Measurements from ENCODE around the gene ERG.

The ERG gene

DNA sequence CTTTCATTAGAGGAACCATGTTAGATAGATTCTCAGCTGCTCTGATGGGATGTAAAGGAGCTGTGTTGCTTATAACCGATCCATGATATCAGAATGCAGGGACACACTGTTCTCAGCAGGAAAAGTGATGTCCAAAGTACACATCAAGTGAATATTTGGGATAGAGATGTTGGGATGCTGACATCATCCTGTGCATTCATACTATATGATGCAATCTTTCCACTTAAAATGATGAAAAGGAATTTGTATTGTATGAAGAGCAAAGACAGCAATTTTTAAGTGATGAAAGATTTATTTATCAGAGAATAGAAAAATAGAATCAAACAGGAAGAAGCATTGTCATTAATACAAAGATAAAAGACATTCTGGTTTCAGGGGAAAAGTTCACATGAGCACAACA lies 110.1 kb downstream of the ERG start:
- DNase-seq: no peak

DNA sequence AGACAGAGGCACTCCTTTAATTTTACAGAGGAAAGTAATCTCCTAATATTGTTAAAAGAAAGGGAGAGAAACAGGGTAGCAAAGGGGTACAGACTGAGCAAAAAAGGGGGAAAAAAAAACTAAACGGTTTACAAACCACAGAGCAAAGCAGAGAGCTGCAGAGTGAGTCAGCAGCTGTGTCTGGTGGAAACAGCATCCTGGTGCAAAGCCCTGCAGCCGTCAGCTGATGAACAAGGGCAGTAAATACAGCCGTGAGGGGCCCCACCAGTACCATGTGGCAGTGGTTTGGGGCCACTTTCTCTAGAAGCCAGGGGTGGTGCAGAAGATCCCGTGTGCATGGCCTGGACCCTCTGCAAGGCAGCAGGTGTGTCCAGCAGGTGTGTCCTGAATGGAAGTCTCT lies 111.3 kb downstream of the ERG start:
- no peak for DNase-seq

DNA sequence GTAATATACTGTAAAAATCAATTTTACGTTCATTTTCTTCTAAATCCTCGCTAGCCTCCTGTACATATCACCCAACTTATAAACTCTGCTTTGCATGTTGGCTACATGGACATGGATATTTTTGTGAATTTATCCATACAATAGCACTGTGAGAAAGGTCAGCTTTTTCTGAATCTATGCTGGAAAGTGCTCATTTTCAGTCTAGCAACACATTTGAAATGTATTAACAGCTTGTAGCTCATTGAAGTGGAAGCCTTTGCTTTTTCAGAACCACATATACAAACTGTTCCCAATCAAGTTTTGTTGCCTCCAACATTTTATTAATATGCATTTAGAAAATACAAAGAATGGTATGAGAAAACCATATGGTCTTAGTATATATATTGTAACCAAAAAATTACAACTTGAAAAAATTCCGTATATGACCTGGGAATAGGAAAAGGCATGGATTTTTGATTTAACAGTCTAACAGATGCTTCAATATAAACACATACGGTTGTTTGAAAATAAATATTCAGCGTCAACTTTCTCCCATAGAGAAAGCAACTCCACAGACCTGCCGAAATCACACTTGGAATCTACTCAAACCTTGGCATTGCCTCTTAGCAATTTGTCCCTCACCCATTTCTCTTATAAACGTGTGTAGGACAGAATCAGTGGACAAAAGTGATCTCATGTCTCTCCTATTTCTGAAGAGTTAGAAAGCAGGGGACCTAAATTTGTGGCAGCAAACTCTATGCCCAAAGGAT lies 112.7 kb downstream of the ERG start:
- no peak for DNase-seq

DNA sequence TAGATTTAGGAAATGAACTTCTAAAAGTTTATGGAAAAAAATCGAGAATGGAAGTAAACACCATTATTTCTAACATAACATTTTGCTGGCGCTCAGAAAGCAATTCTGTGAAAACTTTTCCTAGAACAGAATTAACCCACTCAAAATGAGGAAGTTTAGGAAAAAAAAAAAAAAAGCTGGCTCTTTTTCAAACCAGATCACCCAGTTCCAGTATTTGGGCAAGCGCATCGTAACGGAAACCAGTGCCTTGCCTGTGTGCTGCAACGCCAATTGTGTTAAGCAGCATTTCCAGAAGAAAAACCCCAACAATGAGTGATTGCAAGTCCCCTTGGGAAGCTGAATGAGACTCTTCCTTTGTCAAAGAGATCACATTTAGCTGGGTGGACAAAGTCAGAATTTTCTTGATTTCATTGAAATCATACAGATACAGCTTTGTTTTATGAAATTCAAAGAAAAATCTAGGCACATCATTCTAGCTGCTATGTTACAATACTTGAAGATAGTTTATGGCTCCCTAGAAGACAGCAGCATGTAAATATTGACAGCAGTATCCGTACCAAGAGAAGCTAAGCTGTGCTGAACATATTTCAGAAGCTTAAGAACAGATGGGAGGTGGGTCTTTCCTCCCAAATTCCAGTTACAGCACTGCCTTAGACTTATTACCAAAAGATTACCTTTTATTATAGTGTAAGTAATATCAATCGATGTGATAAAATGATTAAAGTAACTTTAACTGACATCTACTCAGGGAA lies 113.4 kb downstream of the ERG start:
- no peak for DNase-seq

DNA sequence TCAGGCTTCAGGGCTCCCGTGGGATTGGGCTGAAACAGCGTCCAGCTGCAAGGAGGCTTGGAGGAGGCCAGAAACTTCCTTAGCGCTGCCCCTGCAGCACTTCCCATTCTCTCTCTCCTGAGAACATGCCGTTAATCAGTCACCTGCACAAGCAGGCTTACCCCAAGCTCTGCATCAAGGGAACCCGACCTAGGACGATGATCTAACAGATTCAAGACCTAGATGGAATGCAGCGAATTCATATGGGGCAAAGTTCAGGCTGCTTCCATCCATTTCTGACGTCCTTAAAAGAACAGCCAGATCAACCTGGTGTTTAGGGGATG lies 114.1 kb downstream of the ERG start:
- no peak for DNase-seq

DNA sequence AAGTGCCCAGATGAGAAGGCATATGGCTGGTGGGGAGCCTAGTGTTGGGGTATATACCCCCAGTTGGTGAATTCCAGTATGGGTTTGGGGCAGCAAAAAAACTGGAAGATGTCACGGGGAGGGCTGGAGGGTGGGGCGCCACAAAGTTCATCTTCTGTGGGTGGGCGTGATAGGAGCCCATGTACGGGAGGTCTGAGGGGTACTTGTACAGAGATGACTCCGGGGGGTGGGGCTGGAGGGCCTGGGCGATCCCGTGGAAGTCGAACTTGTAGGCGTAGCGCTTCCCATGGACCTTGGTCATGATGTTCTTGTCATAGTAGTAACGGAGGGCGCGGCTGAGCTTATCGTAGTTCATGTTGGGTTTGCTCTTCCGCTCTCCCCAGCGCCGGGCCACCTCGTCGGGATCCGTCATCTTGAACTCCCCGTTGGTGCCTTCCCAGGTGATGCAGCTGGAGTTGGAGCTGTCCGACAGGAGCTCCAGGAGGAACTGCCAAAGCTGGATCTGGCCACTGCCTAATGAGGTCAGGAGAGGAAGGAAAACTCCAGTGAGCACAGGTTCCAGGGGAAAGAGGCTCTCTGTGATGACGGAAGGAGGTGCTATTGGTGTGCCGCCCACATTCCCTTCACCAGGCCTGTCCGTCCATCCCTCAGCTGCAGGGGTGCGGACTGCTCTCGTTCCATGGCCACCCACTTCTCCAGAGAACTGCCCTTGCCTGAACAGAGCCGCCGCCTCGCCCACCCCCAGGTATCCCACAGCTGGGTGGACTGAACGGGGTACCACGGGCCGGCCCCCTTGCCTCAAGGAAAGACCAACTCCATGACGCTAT lies 114.7 kb downstream of the ERG start:
- no peak for DNase-seq

DNA sequence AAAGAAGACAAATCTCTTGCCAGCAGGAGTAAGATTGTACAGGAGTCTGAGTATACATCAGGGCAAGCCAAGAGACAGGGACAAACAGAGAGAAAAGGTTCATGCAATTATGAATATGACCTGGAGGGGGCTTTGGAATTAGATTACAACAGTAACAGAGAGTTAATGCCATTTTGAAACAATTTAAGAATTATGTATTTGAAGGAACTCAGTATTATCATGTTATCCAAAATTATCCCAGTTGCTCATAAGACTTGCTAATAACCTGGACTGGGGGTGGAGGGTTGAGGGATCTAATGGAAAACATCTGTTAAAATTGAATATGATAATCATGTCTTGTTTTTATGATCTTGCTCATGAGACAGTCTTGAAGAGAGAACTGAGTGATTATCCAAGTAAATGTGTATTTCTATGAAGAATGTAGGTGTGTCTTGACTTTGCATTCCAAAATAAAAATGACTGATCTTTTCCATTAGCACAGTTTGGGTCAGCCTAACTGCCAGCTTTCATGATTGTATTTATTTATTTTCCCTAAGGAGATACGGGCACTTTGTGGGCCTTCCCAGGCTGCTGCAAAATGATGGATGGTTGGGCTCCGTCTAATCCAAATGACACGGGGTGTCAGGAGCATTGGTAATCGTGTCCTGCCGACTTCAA lies 117.7 kb downstream of the ERG start:
- no peak for DNase-seq

DNA sequence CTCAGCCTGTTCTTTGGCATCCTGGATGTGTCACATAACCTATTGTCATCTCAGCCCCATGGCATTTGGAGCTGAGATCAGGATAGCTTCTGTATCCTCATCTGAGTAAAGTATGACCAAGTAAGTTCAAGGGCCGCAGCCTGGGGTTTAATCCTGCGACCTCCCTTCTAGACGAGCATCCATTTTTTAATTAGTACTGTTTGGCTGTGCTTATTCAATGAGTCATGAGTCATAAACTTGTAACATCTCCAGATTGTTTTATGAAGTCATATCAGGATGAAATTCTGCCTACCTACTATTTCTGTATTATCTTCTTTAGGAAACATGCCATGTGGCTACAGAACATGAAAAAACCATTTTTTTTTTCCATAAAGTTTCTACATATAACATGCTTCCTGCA lies 119.1 kb downstream of the ERG start:
- no peak for DNase-seq

DNA sequence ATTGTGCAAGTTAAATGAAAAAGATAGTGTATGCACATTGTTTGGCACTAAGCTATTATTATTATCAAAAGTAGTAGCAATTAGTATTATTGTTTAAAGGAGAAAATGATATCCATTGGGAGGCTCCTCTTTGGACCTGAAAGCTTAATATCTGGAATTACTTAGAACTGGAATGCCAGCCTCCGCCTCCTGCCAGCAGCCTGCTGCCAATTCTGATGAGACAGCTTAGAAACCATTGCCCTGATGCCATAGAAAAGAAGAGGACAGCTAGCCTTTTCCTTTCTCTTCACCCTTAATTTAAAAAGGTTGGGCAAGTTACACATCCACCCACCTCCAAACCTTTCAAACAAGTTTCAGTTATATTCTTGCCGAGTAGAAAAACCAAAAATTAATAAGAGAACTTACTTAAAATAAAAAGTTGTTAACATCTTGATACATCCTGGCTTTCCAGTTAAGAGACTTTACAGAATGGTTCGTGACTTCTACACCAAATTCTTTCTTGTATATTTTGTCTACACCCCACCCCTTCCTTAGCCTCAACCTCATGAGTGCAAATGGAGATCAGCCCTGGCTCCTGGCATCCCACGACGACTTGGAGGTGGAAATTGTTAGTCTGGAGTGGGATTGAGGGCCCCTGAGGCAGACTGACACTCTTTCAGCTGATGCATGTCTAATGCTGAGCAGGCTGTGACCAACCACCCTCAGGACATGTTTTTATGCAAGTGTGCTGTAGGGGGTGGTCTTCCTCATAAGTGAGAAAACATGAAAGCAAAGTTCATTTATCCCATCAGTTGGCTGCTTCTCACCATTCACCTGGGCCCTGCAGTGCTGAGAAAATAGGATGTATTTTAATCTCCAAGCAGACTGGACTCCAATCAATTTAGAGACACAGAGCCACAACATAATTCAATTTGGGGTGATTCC lies 120.8 kb downstream of the ERG start:
- no peak for DNase-seq

DNA sequence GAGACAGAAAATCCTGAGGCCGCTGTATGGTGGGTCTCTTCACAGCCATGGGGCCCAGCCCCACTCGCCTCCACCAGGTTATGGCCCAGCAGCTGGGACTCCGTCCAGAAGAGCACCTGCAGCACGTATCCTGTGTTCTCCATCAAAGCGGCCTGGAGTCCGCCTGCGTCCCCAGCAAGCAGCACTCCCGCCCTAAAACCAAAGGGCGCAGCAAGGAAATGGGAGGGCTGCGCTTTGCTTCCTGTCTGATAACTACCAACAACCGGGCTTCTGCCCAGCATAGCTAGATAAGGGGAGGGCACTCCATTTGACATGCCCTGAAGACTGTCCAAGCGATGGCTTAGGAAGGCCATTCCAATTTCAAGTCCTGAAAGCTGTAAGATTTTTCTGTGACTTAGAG lies 121.6 kb downstream of the ERG start:
- DNase-seq: no peak

DNA sequence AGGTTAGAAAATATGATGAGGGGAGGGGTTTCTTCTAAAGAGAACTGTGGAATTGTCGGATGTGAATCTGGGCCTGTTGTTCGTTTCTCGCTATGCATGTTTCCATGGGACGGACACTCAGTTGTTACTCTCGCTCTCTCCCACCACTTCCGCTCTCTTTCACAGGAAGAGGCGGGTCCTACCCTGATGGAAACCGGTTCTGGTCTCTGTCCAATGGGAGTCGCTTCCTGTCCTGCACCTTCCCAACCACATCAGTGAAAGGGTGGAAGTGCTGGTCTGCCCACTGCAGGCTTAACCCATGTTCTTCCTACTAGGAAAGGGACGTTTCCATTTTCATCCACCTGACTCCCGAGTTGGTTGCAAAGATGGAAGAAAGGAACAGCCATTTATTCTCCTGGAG lies 122.0 kb downstream of the ERG start:
- no peak for DNase-seq

DNA sequence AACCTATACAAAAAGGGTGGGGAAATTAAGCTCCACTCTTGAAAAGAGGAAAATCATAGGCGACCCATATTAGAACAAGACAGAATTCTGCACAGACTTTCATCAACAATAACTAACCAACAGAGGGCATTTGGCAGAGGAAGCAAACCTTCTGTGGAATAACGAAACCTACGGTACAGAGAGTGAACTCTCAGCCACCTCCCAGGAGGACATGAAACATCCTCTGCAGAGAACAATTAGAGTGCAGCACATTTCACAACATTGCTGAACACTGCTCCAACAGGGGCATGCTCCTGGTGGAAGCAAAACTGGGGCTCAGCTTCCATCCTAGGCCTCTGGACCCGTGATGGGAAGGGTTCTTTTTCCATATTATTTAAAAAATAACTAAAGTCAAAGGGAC lies 130.6 kb downstream of the ERG start:
- no peak for DNase-seq

DNA sequence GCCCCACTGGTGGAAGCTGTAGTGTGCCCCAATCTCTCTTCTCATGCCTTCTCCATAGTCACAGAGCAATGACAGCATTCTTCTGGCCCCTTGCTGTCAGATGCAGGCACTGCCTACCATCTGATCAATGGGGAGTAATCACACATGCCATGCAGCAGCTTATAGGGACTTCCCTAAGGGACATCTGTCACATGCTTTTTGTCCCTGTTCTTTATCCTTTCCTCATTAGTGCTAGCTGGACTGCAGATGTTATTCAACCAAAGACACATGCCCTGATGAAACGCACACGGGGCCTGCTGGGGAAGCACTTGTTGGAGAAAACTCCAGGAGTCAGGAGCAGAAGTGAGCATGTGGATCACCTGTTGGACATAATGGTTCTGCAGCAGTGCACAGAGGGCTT lies 132.8 kb downstream of the ERG start:
- no peak for DNase-seq

DNA sequence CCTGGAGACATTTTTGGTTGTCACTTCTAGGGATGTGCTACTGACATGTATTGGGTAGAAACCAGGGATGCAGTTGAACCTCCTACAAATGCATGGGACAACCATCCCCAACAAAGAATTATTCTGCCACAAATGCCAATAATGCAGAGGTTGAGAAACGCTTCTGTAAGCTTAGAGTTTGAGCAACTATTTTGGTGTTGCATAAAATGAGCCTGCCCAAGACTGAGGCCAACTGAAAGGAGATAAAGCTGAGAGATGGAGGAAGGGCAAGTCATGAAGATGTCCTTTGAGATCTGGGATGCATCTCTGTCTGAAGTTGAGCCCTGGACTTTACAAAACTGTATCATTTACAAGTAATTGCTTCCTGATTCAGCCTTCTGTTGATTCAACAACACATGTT lies 134.6 kb downstream of the ERG start:
- DNase-seq: no peak

DNA sequence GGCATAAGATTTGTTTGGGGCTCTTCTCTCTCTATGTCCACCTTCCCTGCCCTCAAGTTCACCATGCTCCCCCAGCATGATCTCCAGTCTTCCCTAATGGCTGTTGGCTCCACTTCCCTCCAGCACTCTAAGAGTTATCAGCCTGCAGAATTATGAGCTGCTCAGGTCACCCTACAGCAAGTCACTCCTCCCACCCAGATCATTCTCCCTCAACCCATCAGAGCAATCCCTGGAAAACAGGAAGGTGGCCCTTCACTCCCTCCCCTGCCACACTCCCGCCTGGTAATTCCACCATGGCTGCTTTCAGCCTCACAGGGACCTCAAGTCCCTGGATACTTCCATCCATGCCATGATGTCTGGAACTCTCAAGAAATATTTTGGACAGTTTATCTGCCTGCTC lies 137.0 kb downstream of the ERG start:
- DNase-seq: no peak

DNA sequence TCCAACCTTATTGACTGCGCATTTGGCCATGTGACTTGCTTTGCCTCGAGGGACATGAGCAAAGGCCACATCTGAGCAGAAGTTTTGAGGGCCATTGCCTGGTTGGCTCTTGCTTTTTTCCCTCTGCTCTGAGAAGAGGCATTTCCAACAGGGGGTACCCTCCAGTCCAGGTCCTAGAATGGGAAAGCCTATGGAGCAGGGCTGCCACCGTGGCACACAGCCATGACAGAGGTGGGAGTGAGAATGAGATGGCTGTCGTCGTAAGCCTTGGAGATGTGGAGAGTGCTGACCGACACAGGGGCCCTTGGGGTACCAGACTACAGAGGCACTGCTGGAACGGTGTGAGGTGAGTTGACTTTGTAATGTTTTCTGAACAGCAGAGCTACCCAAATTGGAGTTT lies 138.4 kb downstream of the ERG start:
- no peak for DNase-seq

DNA sequence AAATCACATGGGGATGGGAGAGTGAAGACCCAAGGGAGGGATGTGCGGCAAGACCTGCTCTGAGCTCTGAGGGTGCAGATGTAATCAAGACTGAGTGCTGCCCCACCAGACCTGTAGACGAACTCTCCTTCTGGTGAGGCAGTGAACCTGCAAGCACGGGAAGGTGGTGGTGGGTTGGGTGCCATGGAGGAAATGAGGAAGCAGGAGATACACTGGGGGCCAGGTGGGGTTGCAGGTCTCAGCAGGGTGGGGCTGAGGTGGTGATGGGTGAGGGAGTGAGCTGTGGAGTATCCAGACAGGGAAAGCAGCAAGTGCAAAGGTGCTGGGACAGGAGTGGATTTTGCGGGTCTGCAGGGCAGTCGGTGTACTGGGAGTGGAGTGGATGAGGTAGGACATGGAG lies 139.2 kb downstream of the ERG start:
- no peak for DNase-seq

DNA sequence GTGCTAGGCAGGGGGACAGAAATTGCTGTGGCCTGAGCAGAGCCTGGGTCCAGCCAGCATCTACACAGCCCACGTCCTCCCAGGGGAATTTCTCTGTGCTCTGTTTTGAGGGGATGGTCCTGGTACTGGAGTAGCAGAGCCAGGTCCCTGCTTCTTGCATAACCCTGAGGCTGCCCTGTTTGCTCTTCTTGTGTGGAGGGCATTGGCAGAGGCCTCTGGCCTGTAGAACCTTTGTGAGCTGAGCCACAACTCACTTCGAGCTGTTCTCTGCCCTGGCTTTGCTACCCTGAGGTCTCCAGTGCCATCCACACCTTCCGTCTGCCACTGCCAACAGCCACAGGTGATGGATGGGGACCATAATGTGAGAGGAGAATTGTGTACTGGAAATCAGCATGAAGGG lies 139.6 kb downstream of the ERG start:
- DNase-seq: no peak

DNA sequence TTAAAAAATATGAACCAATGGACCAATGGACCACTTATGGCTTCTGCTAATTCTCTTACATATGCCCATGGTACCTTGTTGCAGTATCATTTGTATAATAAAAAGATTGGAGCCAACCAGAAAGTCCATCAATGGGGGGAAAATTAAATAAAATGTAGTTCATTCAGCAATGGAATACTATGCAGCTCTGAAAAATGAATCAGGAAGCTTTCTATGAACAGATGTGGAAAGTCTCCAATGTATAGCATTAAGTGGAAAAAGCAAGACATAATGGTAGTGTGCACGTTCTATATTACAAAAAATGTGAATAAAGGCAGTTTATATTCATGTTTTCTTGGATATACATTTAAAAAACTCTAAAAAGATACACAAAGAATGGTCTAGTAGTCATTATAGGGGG lies 140.2 kb downstream of the ERG start:
- DNase-seq: no peak

DNA sequence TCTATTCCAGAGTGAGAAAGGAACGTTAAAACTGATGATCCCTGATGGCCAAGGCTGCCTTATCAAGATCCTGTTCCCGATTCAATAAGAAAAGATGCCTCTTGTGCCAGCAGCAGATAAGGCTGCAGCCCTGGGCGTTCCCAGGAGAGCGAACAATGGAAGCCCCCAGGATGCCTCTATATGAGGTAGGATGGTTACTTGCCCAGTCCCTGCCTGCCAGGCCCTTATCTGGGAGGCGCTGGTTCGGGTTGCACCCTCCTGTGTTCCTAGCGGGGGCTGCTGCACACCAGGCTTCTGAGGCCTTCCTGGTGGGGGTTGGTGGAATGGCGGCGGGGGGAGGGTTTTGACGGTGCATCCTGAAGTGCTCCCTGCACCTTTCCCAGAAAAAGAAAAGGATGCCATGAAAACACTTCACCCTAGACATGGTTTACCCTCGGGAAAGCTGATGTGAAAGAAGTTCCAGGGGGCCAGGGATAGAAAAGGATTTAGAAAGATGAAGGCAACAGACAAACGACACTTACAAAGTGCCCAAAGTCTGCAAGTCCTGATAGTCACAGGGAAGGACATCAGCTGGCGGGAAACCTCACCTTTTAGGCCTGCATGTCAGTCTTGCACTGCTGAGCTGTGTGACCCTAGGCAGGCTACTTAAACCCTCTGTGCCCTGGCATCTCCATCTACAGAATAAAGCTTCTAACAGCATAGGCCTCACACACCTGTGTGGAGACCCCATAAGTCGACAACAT lies 141.2 kb downstream of the ERG start:
- no peak for DNase-seq

DNA sequence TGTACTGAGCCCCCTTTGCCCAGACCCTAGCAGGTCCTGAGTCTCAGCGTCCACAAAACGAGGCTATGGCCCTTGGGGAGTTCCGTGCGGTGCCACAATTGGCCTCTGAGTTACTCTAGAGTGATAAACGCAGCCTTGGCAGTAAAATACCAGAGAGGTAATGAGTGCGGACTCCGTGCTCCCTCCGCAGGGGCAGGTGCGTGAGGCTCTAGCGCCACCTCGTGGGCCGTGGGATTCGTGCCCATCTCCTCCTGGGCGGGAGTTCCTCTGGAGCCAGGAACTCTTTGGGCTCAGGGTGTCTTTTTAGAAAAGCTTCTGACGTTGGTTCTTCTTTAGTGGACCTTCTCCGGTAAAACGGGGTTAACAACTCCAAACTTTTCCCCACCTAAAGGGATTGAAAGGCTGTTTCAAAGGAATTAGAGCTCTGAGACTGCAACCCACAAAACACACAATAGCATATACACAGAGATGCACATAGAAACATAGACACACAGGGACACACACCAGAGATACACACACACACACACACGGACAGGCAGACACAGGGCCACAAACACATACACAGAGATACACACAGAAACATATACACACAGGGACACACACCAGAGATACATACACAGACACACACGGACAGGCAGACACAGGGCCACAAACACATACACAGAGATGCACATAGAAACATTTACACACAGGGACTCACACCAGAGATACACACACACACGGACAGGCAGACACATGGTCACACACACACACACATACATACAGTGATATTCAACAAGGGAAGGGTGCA lies 142.1 kb downstream of the ERG start:
- DNase-seq: peak; percentile 0 to 61
